OCI-LY1 (cell line): ENCODE measurements around the gene SRRM5.

Source experiments
- H2AFZ ChIP-seq: fragments of 200-600 bp; sonication (generic), shearing (Covaris generic); 2 replicates; pipeline ENCODE4 v1.6.0; 2014; ENCODE audit warnings: antibody characterized with exemption, mild to moderate bottlenecking, low read length
- H3F3A ChIP-seq: fragments of 200-600 bp; sonication (generic), shearing (Covaris generic); 2 replicates; pipeline ENCODE4 v1.6.0; 2014; ENCODE audit warnings: mild to moderate bottlenecking, antibody characterized with exemption, low read length, moderate library complexity; ENCODE audit not compliant: insufficient read depth
- H3K27ac ChIP-seq: fragments of 200-600 bp; sonication (generic); 2 replicates; pipeline ENCODE4 v1.5.1; 2014; ENCODE audit warnings: low read length, mixed run types, mild to moderate bottlenecking, low read depth; ENCODE audit not compliant: poor library complexity, severe bottlenecking
- H3K27me3 ChIP-seq: fragments of 200-600 bp; sonication (generic); 2 replicates; pipeline ENCODE4 v1.6.0; 2014; ENCODE audit warnings: antibody characterized with exemption, mild to moderate bottlenecking, low read length, moderate library complexity; ENCODE audit not compliant: insufficient read depth
- H3K36me3 ChIP-seq: fragments of 200-600 bp; sonication (generic); 2 replicates; pipeline ENCODE4 v1.6.1; 2014; ENCODE audit warnings: mild to moderate bottlenecking, antibody characterized with exemption, low read length, moderate library complexity, mixed read lengths; ENCODE audit not compliant: insufficient read depth
- H3K4me1 ChIP-seq: fragments of 200-600 bp; sonication (generic); 2 replicates; pipeline ENCODE4 v1.5.1; 2014; ENCODE audit warnings: mild to moderate bottlenecking, low read length, moderate library complexity; ENCODE audit not compliant: insufficient read depth, severe bottlenecking
- H3K4me2 ChIP-seq: fragments of 200-600 bp; sonication (generic), shearing (Covaris generic); 2 replicates; pipeline ENCODE4 v1.6.1; 2014; ENCODE audit warnings: low read length
- H3K4me3 ChIP-seq: fragments of 200-600 bp; sonication (generic); 2 replicates; pipeline ENCODE4 v1.5.1; 2014; ENCODE audit warnings: low read length, low read depth, mild to moderate bottlenecking, mixed read lengths; ENCODE audit not compliant: poor library complexity, severe bottlenecking
- H3K79me2 ChIP-seq: fragments of 200-600 bp; shearing (Covaris generic); 2 replicates; pipeline ENCODE4 v1.6.1; 2016; ENCODE audit warnings: mixed run types, low read length, mixed read lengths; ENCODE audit not compliant: insufficient read depth
- H3K9ac ChIP-seq: fragments of 200-600 bp; sonication (generic), shearing (Covaris generic); 2 replicates; pipeline ENCODE4 v1.6.1; 2014; ENCODE audit warnings: mild to moderate bottlenecking, low read length, mixed read lengths
- H3K9me2 ChIP-seq: fragments of 200-600 bp; sonication (generic), shearing (Covaris generic); 2 replicates; pipeline ENCODE4 v1.6.1; 2014; ENCODE audit warnings: low read depth, mild to moderate bottlenecking, low read length, mixed read lengths
- H3K9me3 ChIP-seq: fragments of 200-600 bp; shearing (Covaris generic); 2 replicates; pipeline ENCODE4 v1.6.1; 2014; ENCODE audit warnings: low read length, mixed read lengths
- H4K20me1 ChIP-seq: fragments of 200-600 bp; sonication (generic), shearing (Covaris generic); 2 replicates; pipeline ENCODE4 v1.6.0; 2016; ENCODE audit warnings: mild to moderate bottlenecking, low read length; ENCODE audit not compliant: insufficient read depth
- EZH2 ChIP-seq: fragments of 200-600 bp; sonication (generic), shearing (Covaris generic); IDR thresholded peaks from 2 replicates; pipeline ENCODE4 v1.8.0; 2017; ENCODE audit warnings: borderline replicate concordance, mixed run types, mild to moderate bottlenecking, antibody characterized with exemption, low read length, moderate library complexity, mixed read lengths
- TF ChIP-seq, protein P1 (sequence below): fragments of 200-600 bp; sonication (generic), shearing (Covaris generic); IDR thresholded peaks from 2 replicates; pipeline ENCODE4 v1.5.1; 2017; ENCODE audit warnings: mild to moderate bottlenecking, antibody characterized with exemption, low read length, moderate library complexity, mixed read lengths

Gene SRRM5

DNA sequence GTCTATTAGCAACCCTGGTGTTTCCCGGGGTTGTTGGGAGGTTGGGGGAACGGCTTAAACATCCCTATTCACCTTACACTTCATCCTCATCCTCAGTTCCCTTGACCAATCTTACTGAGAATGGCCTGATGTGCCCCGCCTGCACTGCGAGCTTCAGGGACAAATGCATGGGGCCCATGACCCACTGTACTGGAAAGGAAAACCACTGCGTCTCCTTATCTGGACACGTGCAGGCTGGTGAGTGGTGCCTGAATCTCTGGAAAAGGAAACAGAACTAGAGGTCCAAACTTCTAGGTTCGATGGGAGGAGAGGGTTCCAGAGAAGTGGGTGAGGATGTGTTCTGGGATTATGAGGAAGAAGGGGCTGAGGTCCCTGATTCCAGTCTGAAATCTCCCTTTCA, 30.4 kb upstream of the SRRM5 start:
- Histone ChIP-seq H3K9me3 (no peaks in the 10 kb centered on the region), H3K4me3 (no peak overlapping the region), H3F3A (no peaks in the 10 kb centered on the region), H3K27me3 (no peaks in the 10 kb centered on the region), H3K36me3 (no peaks in the 10 kb centered on the region), H3K9me2 (no peaks in the 10 kb centered on the region), H3K4me2 (no peak overlapping the region), H3K79me2 (no peaks in the 10 kb centered on the region), H3K9ac (no peak overlapping the region), H4K20me1 (no peaks in the 10 kb centered on the region), H3K4me1 (peaks cover 15% of the 10 kb centered on the region), H3K27ac (no peak overlapping the region), H2AFZ (no peak overlapping the region)
- TF ChIP-seq EZH2, result no peak
- TF ChIP-seq, protein P1, sequence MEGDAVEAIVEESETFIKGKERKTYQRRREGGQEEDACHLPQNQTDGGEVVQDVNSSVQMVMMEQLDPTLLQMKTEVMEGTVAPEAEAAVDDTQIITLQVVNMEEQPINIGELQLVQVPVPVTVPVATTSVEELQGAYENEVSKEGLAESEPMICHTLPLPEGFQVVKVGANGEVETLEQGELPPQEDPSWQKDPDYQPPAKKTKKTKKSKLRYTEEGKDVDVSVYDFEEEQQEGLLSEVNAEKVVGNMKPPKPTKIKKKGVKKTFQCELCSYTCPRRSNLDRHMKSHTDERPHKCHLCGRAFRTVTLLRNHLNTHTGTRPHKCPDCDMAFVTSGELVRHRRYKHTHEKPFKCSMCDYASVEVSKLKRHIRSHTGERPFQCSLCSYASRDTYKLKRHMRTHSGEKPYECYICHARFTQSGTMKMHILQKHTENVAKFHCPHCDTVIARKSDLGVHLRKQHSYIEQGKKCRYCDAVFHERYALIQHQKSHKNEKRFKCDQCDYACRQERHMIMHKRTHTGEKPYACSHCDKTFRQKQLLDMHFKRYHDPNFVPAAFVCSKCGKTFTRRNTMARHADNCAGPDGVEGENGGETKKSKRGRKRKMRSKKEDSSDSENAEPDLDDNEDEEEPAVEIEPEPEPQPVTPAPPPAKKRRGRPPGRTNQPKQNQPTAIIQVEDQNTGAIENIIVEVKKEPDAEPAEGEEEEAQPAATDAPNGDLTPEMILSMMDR, result no peak

DNA sequence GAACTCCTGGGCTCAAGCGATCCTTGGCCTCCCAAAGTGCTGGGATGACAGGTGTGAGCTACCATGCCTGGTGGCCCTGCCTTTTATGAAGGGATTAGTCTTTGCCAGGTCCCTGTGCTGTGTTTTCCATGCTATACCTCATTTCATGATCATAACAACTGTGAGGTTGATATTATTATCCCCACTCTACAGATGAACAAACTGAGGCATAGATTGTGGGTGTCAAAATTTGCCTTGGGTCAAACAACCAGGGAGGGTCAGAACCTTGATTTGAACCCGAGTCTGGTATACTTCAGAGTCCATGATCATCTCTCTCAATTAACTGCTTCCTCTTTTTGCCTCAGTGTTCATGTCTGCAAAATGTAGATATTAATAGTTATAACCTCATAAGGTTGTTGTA, 29.4 kb upstream of the SRRM5 start:
- Histone ChIP-seq H3K27ac (no peak overlapping the region), H3K4me2 (no peak overlapping the region), H3K79me2 (no peaks in the 10 kb centered on the region), H3K4me1 (peaks cover 15% of the 10 kb centered on the region), H3K9ac (no peak overlapping the region), H3K36me3 (no peaks in the 10 kb centered on the region), H3K4me3 (no peak overlapping the region), H2AFZ (no peak overlapping the region), H3K9me3 (no peaks in the 10 kb centered on the region), H3K27me3 (no peaks in the 10 kb centered on the region), H3K9me2 (no peaks in the 10 kb centered on the region), H3F3A (no peaks in the 10 kb centered on the region), H4K20me1 (no peaks in the 10 kb centered on the region)
- TF ChIP-seq EZH2, result no peak
- TF ChIP-seq, protein P1, result no peak

DNA sequence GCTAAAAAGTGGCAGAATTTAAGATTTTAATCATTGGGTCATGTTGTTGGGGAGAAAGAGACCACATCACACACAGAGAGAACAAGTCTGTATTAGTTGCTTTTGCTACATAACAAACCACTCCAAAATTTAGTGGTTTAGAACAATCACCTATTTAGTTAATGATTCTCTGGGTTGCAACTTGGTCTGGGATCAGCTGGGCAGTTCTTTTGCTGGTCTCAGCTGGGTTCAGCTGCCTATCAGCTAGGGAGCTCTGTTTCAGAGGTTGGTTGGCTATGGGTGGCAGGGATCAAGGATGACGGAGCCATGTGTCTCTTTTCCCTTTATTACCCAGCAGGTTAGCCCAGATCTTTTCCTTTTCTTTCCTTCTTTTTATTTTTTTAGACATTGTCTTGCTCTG, 27.4 kb upstream of the SRRM5 start:
- no peak overlapping the region for H3K9ac ChIP-seq
- no peak overlapping the region for H3K4me2 ChIP-seq
- no peaks in the 10 kb centered on the region for H3F3A ChIP-seq
- H2AFZ ChIP-seq, result peak overlapping the region; percentile 56; the same call in 1 of the 2 replicates
- TF ChIP-seq, protein P1, result no peak
- no peak for TF ChIP-seq EZH2
- H3K27ac ChIP-seq, result peak overlapping the region; percentile 36
- no peak overlapping the region for H3K4me3 ChIP-seq
- no peaks in the 10 kb centered on the region for H3K9me3 ChIP-seq
- H3K79me2 ChIP-seq, result no peaks in the 10 kb centered on the region
- no peaks in the 10 kb centered on the region for H3K27me3 ChIP-seq
- no peaks in the 10 kb centered on the region for H3K9me2 ChIP-seq
- H3K36me3 ChIP-seq, result no peaks in the 10 kb centered on the region
- H4K20me1 ChIP-seq, result no peaks in the 10 kb centered on the region
- peaks cover 15% of the 10 kb centered on the region for H3K4me1 ChIP-seq
